K562 (cell line): ENCODE results near the gene CPLX3. TPM values are rescaled to one million over a fixed set of nuclear protein-coding genes. Genes with fewer than 3 reads are reported as not detected.

Source experiments
- ATAC-seq: fragments of 200-7000 bp; cut with Tn5 transposase; 3 replicates; pipeline ENCODE4 v1.9.1; 2020; ENCODE audit warnings: moderate library complexity
- BruUV-seq: library from RNA; stranded (reverse); fragments of 400-500 nt; replicated peaks from 2 replicates; lab custom pipeline; 2021; lab: Mats Ljungman, UMichigan
- CTCF ChIA-PET: fragments of 300-600 bp; formaldehyde crosslinking; extraction: SDS; loops from one replicate; lab custom pipeline; 2021; ENCODE audit warnings: low intra/inter-chr PET ratio; lab: Yijun Ruan, JAX
- POLR2A ChIA-PET: fragments of 300-600, 350-650 bp; sonication (Branson Sonifier 250); formaldehyde crosslinking; extraction: SDS; loops from one replicate; lab custom pipeline; 2021; ENCODE audit warnings: antibody characterized with exemption, inconsistent platforms; lab: Yijun Ruan, JAX
- DNase-seq, 4 experiments: peaks; one replicate each; pipeline versions ENCODE4 v3.0.0 to v3.0.0-alpha.2; 2011 to 2018; ENCODE audit warnings: low spot score in 3 of 4, mixed read lengths in 3 of 4; ENCODE audit errors: extremely low read depth in 1 of 4
- FAIRE-seq: peaks from 2 replicates; lab custom pipeline; 2011; peaks lifted over from hg19 to GRCh38; lab: Jason Lieb, UNC
- H2AFZ ChIP-seq: 2 replicates; pipeline ENCODE4 v1.6.0; 2011; ENCODE audit warnings: low read depth, low read length, control low read depth, inconsistent platforms
- H3K27ac ChIP-seq: fragments of 200-600 bp; 3 replicates; pipeline ENCODE4 v1.8.0; 2011; ENCODE audit warnings: low read depth, mild to moderate bottlenecking, control low read depth, inconsistent platforms, low read length, moderate library complexity, mixed read lengths; ENCODE audit errors: extremely low read depth
- H3K27me3 ChIP-seq, 2 experiments: fragments of 300-600 bp in 1 of 2; 2 replicates in 1 of 2; 3 replicates in 1 of 2; pipeline versions ENCODE4 v1.6.0 to v1.8.0; 2011; ENCODE audit warnings: inconsistent platforms in 2 of 2, low read length in 2 of 2, mild to moderate bottlenecking in 1 of 2, mixed read lengths in 1 of 2, moderate library complexity in 1 of 2; ENCODE audit not compliant: control insufficient read depth in 2 of 2, insufficient read depth in 2 of 2
- H3K36me3 ChIP-seq: fragments of 300-600 bp; 3 replicates; pipeline ENCODE4 v1.8.0; 2011; ENCODE audit warnings: mild to moderate bottlenecking, low read length, inconsistent platforms; ENCODE audit not compliant: control insufficient read depth, insufficient read depth
- H3K4me1 ChIP-seq, 2 experiments: fragments of 200-600 bp in 1 of 2; replicated peaks in 1 of 2; 2 replicates in 1 of 2; 3 replicates in 1 of 2; pipeline versions ENCODE4 v1.5.1 to v1.8.0; 2011; ENCODE audit warnings: inconsistent platforms in 2 of 2, low read length in 2 of 2, mild to moderate bottlenecking in 1 of 2, mixed read lengths in 1 of 2, moderate library complexity in 1 of 2; ENCODE audit not compliant: control insufficient read depth in 2 of 2, insufficient read depth in 2 of 2
- H3K4me2 ChIP-seq: 2 replicates; pipeline ENCODE4 v1.6.1; 2011; ENCODE audit warnings: low read length, control low read depth, inconsistent platforms, mixed read lengths; ENCODE audit not compliant: insufficient read depth
- H3K4me3 ChIP-seq: fragments of 200-600 bp; sonication (generic), shearing (Covaris generic); 2 replicates; pipeline ENCODE4 v1.5.1; 2016; ENCODE audit warnings: control low read depth, inconsistent platforms
- H3K79me2 ChIP-seq: fragments of 200-600 bp; 3 replicates; pipeline ENCODE4 v1.8.0; 2011; ENCODE audit warnings: low read length, inconsistent platforms; ENCODE audit not compliant: control insufficient read depth, insufficient read depth
- H3K9ac ChIP-seq, 2 experiments: 2 replicates each; pipeline versions ENCODE4 v1.6.0 to v1.6.1; 2011; ENCODE audit warnings: low read depth in 2 of 2, low read length in 2 of 2, control low read depth in 1 of 2, inconsistent platforms in 1 of 2, mild to moderate bottlenecking in 1 of 2, mixed read lengths in 1 of 2; ENCODE audit not compliant: insufficient read depth in 1 of 2
- H3K9me1 ChIP-seq: one replicate; pipeline ENCODE4 v1.6.0; 2011; ENCODE audit warnings: inconsistent platforms, mild to moderate bottlenecking, low read length, moderate library complexity; ENCODE audit not compliant: control insufficient read depth, insufficient read depth
- H3K9me3 ChIP-seq: replicated peaks from 2 replicates; pipeline ENCODE4 v1.5.1; 2011; ENCODE audit warnings: low read depth, low read length, inconsistent platforms; ENCODE audit not compliant: control insufficient read depth, insufficient read depth
- H4K20me1 ChIP-seq: replicated peaks from 2 replicates; pipeline ENCODE4 v1.6.1; 2011; ENCODE audit warnings: low read length, inconsistent platforms, mixed read lengths; ENCODE audit not compliant: control insufficient read depth, insufficient read depth
- CBX8 ChIP-seq: fragments of 200-600 bp; sonication (generic); IDR thresholded peaks from 2 replicates; pipeline ENCODE4 v1.6.1; 2012; ENCODE audit warnings: borderline replicate concordance, mixed run types, low read depth, mild to moderate bottlenecking, moderate library complexity, mixed read lengths, low read length, control low read depth, inconsistent platforms; ENCODE audit not compliant: poor library complexity, severe bottlenecking; ENCODE audit errors: extremely low read depth
- DIDO1 ChIP-seq: fragments of 450-650 bp; IDR thresholded peaks from 2 replicates; pipeline ENCODE4 v1.6.1; 2016; ENCODE audit warnings: low read depth, missing biosample characterization, missing genetic modification characterization
- RBM22 ChIP-seq: fragments of 200-400 bp; formaldehyde crosslinking; IDR thresholded peaks from 2 replicates; pipeline ENCODE4 v1.6.1; 2018; ENCODE audit warnings: low read length, low read depth; ENCODE audit not compliant: poor library complexity, severe bottlenecking
- RBM34 ChIP-seq: fragments of 200-400 bp; formaldehyde crosslinking; IDR thresholded peaks from 2 replicates; pipeline ENCODE4 v1.6.1; 2018; ENCODE audit warnings: low read length, borderline replicate concordance; ENCODE audit not compliant: insufficient read depth
- RFX7 ChIP-seq: fragments of 250-450 bp; sonication (Bioruptor Pico); IDR thresholded peaks from 2 replicates; pipeline ENCODE4 v1.5.1; 2021; ENCODE audit warnings: mild to moderate bottlenecking
- TCF7L2 ChIP-seq: fragments of 150-350 bp; IDR thresholded peaks from 2 replicates; pipeline ENCODE4 v1.6.1; 2016; ENCODE audit warnings: low read depth, mild to moderate bottlenecking, low read length, moderate library complexity
- WGBS: fragments of 100-300 bp; shearing (Covaris generic); methylation state at CpG from one replicate; pipeline ENCODE4 v1.1.6; 2016; ENCODE audit warnings: low coverage, mixed read lengths; ENCODE audit not compliant: insufficient coverage; ENCODE audit errors: missing lambda C conversion rate; 5-methylcytosine and 5-hydroxymethylcytosine counted together
- in situ Hi-C: fragments of 300-500 bp; cut with MboI; formaldehyde crosslinking; loops from 4 replicates; pipeline ENCODE4 v1.15.0; 2018; ENCODE audit warnings: inconsistent platforms, mixed read lengths
- intact Hi-C: fragments of 100-400 bp; cut with micrococcal nuclease; formaldehyde crosslinking; loops from 2 replicates; pipeline ENCODE4 v1.14.2; 2022
- polyA plus RNA-seq, 8 experiments: library from polyadenylated mRNA; depleted of rRNA in 4 of 8; stranded (reverse) in 5 of 8; unstranded in 3 of 8; fragments of >200 nt; fragmentation: Nextera tagmentation in 2 of 8; fragmentation: Illumina TruSeq in 1 of 8; extraction: Ambion mirVana in 2 of 8; extraction: Trizol in 1 of 8; gene quantifications; 2 replicates each; pipeline versions ENCODE4 v1.2.1 to v1.2.3, GENCODE V29; 2011 to 2014; ENCODE audit warnings: inconsistent platforms in 1 of 8, missing spikeins in 1 of 8
- total RNA-seq, 7 experiments: library from RNA; depleted of rRNA in 6 of 7; stranded (reverse); fragments of >200 nt in 6 of 7; fragmentation: Illumina TruSeq in 2 of 7; extraction: Trizol in 2 of 7; gene quantifications; 2 replicates each; pipeline versions ENCODE4 v1.2.1 to v1.2.3, GENCODE V29; 2011 to 2021; ENCODE audit warnings: low replicate concordance in 1 of 7
- TF ChIP-seq, protein P1 (sequence below): fragments of 450-650 bp; IDR thresholded peaks from 2 replicates; pipeline ENCODE4 v1.6.1; 2016; ENCODE audit warnings: mild to moderate bottlenecking, moderate library complexity

Gene CPLX3
- total and polyA plus RNA-seq, 9 of the 15 experiments (the other 6 are each of a cell fraction or from before 2014, with no cell fraction given) = not detected

DNA sequence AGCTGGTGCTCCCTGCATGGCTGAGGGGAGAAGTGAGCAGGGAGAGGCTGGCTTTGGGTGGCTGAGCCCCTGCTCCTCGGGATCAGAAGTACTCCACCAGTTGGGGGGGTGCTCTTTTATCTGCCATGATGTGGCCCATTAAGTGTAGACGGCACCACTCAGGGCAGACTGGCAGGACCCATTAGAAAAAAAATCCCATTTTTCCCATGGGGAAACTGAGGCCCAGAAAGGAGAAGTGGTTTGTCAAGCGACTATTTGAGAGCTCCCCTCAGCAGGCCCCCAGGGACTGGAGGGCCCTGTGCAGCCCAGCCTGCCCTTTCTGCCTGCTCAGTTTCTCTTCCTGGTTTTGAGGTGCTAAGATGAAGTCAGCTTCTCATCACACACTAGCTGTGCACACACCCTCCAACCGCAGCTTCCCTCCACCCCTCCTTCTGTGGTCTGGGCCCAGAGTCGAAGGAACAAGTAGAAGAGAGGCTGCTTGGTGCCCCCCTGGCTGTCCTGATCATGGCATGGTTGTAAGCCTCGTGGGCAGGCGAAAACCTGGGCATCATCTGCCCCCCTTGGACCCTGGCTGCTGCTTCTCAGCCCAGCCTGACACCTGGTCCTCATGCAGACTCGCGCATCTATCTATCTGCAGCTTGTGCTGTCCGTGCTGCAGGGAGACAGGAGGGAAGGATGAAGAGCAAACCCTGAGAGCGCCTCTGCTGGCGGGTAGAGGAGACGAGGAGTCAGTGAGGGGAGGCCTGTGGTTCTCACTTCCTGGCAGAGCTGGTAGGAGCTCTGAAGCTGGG, 39.0 kb upstream of the CPLX3 start:
- peaks cover 68% of the 10 kb centered on the region; the same call in 2 of the 3 replicates for H3K36me3 ChIP-seq
- peak overlapping the region in 1 of 2 experiments; percentile 77; a peak in 2 of 4 replicates for H3K9ac ChIP-seq
- DNase-seq (peak; percentile 41 to 77 (median 56)), ATAC-seq (peak; percentile 83), FAIRE-seq (peak; percentile 78)
- intact Hi-C loops (no loop called here), in situ Hi-C loops (no loop called here)
- ChIA-PET POLR2A (interaction anchor here (0.6 to 1.3 kb wide), 4 partner anchors 10 to 162 kb away, joined by 3 to 8 read pairs (median 3); no protein-coding TSS in a partner anchor), CTCF (interaction anchor here (1.2 kb wide), 1 partner anchor 12 kb away, joined by 3 read pairs; no protein-coding TSS in a partner anchor)
- H3K27ac ChIP-seq = no peak overlapping the region
- H3K4me3 ChIP-seq = no peak overlapping the region
- H3K4me1 ChIP-seq = peaks cover 42 to 66% of the 10 kb centered on the region in 2 experiments
- peaks cover 40% of the 10 kb centered on the region for H4K20me1 ChIP-seq
- BruUV-seq = no TSS peak
- no peak overlapping the region for H2AFZ ChIP-seq
- peak overlapping the region; percentile 0; the same call in 1 of the 2 replicates for H3K4me2 ChIP-seq
- H3K27me3 ChIP-seq = no peaks in the 10 kb centered on the region
- H3K79me2 ChIP-seq = peaks cover 97% of the 10 kb centered on the region
- H3K9me1 ChIP-seq = no peaks in the 10 kb centered on the region
- no peaks in the 10 kb centered on the region for H3K9me3 ChIP-seq
- WGBS = 39% methylated on average over 13 of the region's 13 CpGs
- TF ChIP-seq, protein P1, sequence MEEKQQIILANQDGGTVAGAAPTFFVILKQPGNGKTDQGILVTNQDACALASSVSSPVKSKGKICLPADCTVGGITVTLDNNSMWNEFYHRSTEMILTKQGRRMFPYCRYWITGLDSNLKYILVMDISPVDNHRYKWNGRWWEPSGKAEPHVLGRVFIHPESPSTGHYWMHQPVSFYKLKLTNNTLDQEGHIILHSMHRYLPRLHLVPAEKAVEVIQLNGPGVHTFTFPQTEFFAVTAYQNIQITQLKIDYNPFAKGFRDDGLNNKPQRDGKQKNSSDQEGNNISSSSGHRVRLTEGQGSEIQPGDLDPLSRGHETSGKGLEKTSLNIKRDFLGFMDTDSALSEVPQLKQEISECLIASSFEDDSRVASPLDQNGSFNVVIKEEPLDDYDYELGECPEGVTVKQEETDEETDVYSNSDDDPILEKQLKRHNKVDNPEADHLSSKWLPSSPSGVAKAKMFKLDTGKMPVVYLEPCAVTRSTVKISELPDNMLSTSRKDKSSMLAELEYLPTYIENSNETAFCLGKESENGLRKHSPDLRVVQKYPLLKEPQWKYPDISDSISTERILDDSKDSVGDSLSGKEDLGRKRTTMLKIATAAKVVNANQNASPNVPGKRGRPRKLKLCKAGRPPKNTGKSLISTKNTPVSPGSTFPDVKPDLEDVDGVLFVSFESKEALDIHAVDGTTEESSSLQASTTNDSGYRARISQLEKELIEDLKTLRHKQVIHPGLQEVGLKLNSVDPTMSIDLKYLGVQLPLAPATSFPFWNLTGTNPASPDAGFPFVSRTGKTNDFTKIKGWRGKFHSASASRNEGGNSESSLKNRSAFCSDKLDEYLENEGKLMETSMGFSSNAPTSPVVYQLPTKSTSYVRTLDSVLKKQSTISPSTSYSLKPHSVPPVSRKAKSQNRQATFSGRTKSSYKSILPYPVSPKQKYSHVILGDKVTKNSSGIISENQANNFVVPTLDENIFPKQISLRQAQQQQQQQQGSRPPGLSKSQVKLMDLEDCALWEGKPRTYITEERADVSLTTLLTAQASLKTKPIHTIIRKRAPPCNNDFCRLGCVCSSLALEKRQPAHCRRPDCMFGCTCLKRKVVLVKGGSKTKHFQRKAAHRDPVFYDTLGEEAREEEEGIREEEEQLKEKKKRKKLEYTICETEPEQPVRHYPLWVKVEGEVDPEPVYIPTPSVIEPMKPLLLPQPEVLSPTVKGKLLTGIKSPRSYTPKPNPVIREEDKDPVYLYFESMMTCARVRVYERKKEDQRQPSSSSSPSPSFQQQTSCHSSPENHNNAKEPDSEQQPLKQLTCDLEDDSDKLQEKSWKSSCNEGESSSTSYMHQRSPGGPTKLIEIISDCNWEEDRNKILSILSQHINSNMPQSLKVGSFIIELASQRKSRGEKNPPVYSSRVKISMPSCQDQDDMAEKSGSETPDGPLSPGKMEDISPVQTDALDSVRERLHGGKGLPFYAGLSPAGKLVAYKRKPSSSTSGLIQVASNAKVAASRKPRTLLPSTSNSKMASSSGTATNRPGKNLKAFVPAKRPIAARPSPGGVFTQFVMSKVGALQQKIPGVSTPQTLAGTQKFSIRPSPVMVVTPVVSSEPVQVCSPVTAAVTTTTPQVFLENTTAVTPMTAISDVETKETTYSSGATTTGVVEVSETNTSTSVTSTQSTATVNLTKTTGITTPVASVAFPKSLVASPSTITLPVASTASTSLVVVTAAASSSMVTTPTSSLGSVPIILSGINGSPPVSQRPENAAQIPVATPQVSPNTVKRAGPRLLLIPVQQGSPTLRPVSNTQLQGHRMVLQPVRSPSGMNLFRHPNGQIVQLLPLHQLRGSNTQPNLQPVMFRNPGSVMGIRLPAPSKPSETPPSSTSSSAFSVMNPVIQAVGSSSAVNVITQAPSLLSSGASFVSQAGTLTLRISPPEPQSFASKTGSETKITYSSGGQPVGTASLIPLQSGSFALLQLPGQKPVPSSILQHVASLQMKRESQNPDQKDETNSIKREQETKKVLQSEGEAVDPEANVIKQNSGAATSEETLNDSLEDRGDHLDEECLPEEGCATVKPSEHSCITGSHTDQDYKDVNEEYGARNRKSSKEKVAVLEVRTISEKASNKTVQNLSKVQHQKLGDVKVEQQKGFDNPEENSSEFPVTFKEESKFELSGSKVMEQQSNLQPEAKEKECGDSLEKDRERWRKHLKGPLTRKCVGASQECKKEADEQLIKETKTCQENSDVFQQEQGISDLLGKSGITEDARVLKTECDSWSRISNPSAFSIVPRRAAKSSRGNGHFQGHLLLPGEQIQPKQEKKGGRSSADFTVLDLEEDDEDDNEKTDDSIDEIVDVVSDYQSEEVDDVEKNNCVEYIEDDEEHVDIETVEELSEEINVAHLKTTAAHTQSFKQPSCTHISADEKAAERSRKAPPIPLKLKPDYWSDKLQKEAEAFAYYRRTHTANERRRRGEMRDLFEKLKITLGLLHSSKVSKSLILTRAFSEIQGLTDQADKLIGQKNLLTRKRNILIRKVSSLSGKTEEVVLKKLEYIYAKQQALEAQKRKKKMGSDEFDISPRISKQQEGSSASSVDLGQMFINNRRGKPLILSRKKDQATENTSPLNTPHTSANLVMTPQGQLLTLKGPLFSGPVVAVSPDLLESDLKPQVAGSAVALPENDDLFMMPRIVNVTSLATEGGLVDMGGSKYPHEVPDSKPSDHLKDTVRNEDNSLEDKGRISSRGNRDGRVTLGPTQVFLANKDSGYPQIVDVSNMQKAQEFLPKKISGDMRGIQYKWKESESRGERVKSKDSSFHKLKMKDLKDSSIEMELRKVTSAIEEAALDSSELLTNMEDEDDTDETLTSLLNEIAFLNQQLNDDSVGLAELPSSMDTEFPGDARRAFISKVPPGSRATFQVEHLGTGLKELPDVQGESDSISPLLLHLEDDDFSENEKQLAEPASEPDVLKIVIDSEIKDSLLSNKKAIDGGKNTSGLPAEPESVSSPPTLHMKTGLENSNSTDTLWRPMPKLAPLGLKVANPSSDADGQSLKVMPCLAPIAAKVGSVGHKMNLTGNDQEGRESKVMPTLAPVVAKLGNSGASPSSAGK = no peak
- TF ChIP-seq RBM34 (no peak), TCF7L2 (no peak), RBM22 (no peak), CBX8 (no peak), DIDO1 (no peak), RFX7 (no peak)
